HEK293 (cell line): ENCODE measurements around the gene TEKTIP1.
A peak's percentile ranks its signal among the peaks of the same experiment; 100 is the strongest.

ENCODE experiments used
- GFI1B ChIP-seq: fragments of 450-650 bp; formaldehyde crosslinking; IDR thresholded peaks from 2 replicates; pipeline ENCODE4 v1.5.1; 2016; ENCODE audit warnings: missing biosample characterization, missing genetic modification characterization
- GLI2 ChIP-seq: fragments of 450-650 bp; formaldehyde crosslinking; IDR thresholded peaks from 2 replicates; pipeline ENCODE4; 2017; ENCODE audit warnings: missing biosample characterization, missing genetic modification characterization, low read depth, borderline replicate concordance
- INSM2 ChIP-seq: fragments of 450-650 bp; formaldehyde crosslinking; IDR thresholded peaks from 2 replicates; pipeline ENCODE4 v1.5.1; 2016; ENCODE audit warnings: missing biosample characterization, missing genetic modification characterization
- KLF1 ChIP-seq: fragments of 450-650 bp; formaldehyde crosslinking; IDR thresholded peaks from 2 replicates; pipeline ENCODE4 v1.5.1; 2016; ENCODE audit warnings: missing biosample characterization, missing genetic modification characterization
- KLF10 ChIP-seq: fragments of 450-650 bp; IDR thresholded peaks from 2 replicates; pipeline ENCODE4 v1.5.1; 2018; ENCODE audit warnings: missing biosample characterization, mild to moderate bottlenecking, missing genetic modification characterization
- RBAK ChIP-seq: fragments of 450-650 bp; formaldehyde crosslinking; IDR thresholded peaks from 2 replicates; pipeline ENCODE4 v1.5.1; 2016; ENCODE audit warnings: missing biosample characterization, missing genetic modification characterization
- TCF7L2 ChIP-seq: IDR thresholded peaks from 2 replicates; pipeline ENCODE4 v1.6.1; 2011; ENCODE audit warnings: low read depth, mild to moderate bottlenecking, inconsistent platforms, low read length, moderate library complexity, borderline replicate concordance
- YY1 ChIP-seq: fragments of 450-650 bp; formaldehyde crosslinking; IDR thresholded peaks from 2 replicates; pipeline ENCODE4 v1.5.1; 2018; ENCODE audit warnings: missing biosample characterization, missing genetic modification characterization
- ZBTB20 ChIP-seq: fragments of 450-650 bp; formaldehyde crosslinking; IDR thresholded peaks from 2 replicates; pipeline ENCODE4 v1.5.1; 2016; ENCODE audit warnings: missing biosample characterization, missing genetic modification characterization
- ZBTB48 ChIP-seq: fragments of 450-650 bp; formaldehyde crosslinking; IDR thresholded peaks from 2 replicates; pipeline ENCODE4 v1.5.1; 2016; ENCODE audit warnings: missing biosample characterization, missing genetic modification characterization
- ZFP69B ChIP-seq: fragments of 450-650 bp; formaldehyde crosslinking; IDR thresholded peaks from 2 replicates; pipeline ENCODE4 v1.5.1; 2016; ENCODE audit warnings: missing biosample characterization, missing genetic modification characterization
- ZNF10 ChIP-seq: fragments of 450-650 bp; formaldehyde crosslinking; IDR thresholded peaks from 2 replicates; pipeline ENCODE4 v1.5.1; 2017; ENCODE audit warnings: missing biosample characterization, missing genetic modification characterization
- ZNF112 ChIP-seq: fragments of 450-650 bp; formaldehyde crosslinking; IDR thresholded peaks from 2 replicates; pipeline ENCODE4 v1.5.0; 2017; ENCODE audit warnings: missing biosample characterization, missing genetic modification characterization
- ZNF157 ChIP-seq: fragments of 450-650 bp; formaldehyde crosslinking; IDR thresholded peaks from 2 replicates; pipeline ENCODE4 v1.5.1; 2016; ENCODE audit warnings: missing biosample characterization, missing genetic modification characterization
- ZNF202 ChIP-seq: fragments of 450-650 bp; formaldehyde crosslinking; IDR thresholded peaks from 2 replicates; pipeline ENCODE4 v1.5.1; 2016; ENCODE audit warnings: missing biosample characterization, missing genetic modification characterization, borderline replicate concordance
- ZNF239 ChIP-seq: fragments of 450-650 bp; formaldehyde crosslinking; IDR thresholded peaks from 2 replicates; pipeline ENCODE4 v1.5.1; 2016; ENCODE audit warnings: missing biosample characterization, missing genetic modification characterization
- ZNF266 ChIP-seq: fragments of 450-650 bp; formaldehyde crosslinking; IDR thresholded peaks from 2 replicates; pipeline ENCODE4 v1.5.1; 2016; ENCODE audit warnings: missing biosample characterization, missing genetic modification characterization, low read depth
- ZNF354C ChIP-seq: fragments of 450-650 bp; formaldehyde crosslinking; IDR thresholded peaks from 2 replicates; pipeline ENCODE4 v1.5.1; 2016; ENCODE audit warnings: missing biosample characterization, missing genetic modification characterization, low read depth, borderline replicate concordance
- ZNF366 ChIP-seq: fragments of 450-650 bp; formaldehyde crosslinking; conservative IDR thresholded peaks from 2 replicates; pipeline ENCODE4 v1.5.1; 2016; ENCODE audit warnings: missing biosample characterization, missing genetic modification characterization
- ZNF529 ChIP-seq: fragments of 450-650 bp; formaldehyde crosslinking; IDR thresholded peaks from 2 replicates; pipeline ENCODE4 v1.5.1; 2017; ENCODE audit warnings: missing genetic modification characterization, missing biosample characterization; ENCODE audit not compliant: insufficient replicate concordance
- ZNF530 ChIP-seq: fragments of 450-650 bp; formaldehyde crosslinking; IDR thresholded peaks from 2 replicates; pipeline ENCODE4 v1.5.1; 2016; ENCODE audit warnings: low read depth, missing biosample characterization, missing genetic modification characterization
- ZNF585B ChIP-seq: fragments of 450-650 bp; formaldehyde crosslinking; IDR thresholded peaks from 2 replicates; pipeline ENCODE4 v1.5.1; 2016; ENCODE audit warnings: missing biosample characterization, missing genetic modification characterization
- ZNF623 ChIP-seq: fragments of 450-650 bp; formaldehyde crosslinking; IDR thresholded peaks from 2 replicates; pipeline ENCODE4 v1.5.1; 2016; ENCODE audit warnings: missing biosample characterization, missing genetic modification characterization
- ZNF692 ChIP-seq: fragments of 450-650 bp; formaldehyde crosslinking; IDR thresholded peaks from 2 replicates; pipeline ENCODE4 v1.5.1; 2016; ENCODE audit warnings: missing biosample characterization, missing genetic modification characterization
- ZNF843 ChIP-seq: fragments of 450-650 bp; formaldehyde crosslinking; IDR thresholded peaks from 2 replicates; pipeline ENCODE4 v1.5.1; 2016; ENCODE audit warnings: missing biosample characterization, missing genetic modification characterization
- ZSCAN23 ChIP-seq: fragments of 450-650 bp; formaldehyde crosslinking; IDR thresholded peaks from 2 replicates; pipeline ENCODE4 v1.5.1; 2016; ENCODE audit warnings: missing biosample characterization, missing genetic modification characterization
- TF ChIP-seq, protein P1 (sequence below): fragments of 450-650 bp; formaldehyde crosslinking; IDR thresholded peaks from 2 replicates; pipeline ENCODE4 v1.5.1; 2016; ENCODE audit warnings: missing biosample characterization, missing genetic modification characterization
- TF ChIP-seq, protein P2 (sequence below): fragments of 450-650 bp; formaldehyde crosslinking; IDR thresholded peaks from 2 replicates; pipeline ENCODE4 v1.5.1; 2016; ENCODE audit warnings: missing biosample characterization, missing genetic modification characterization
- TF ChIP-seq, protein P3 (sequence below): fragments of 450-650 bp; formaldehyde crosslinking; IDR thresholded peaks from 2 replicates; pipeline ENCODE4 v1.5.1; 2016; ENCODE audit warnings: missing biosample characterization, missing genetic modification characterization
- TF ChIP-seq, protein P4 (sequence below): fragments of 450-650 bp; formaldehyde crosslinking; IDR thresholded peaks from 2 replicates; pipeline ENCODE4 v1.5.1; 2016; ENCODE audit warnings: missing biosample characterization, missing genetic modification characterization

The TEKTIP1 gene

DNA sequence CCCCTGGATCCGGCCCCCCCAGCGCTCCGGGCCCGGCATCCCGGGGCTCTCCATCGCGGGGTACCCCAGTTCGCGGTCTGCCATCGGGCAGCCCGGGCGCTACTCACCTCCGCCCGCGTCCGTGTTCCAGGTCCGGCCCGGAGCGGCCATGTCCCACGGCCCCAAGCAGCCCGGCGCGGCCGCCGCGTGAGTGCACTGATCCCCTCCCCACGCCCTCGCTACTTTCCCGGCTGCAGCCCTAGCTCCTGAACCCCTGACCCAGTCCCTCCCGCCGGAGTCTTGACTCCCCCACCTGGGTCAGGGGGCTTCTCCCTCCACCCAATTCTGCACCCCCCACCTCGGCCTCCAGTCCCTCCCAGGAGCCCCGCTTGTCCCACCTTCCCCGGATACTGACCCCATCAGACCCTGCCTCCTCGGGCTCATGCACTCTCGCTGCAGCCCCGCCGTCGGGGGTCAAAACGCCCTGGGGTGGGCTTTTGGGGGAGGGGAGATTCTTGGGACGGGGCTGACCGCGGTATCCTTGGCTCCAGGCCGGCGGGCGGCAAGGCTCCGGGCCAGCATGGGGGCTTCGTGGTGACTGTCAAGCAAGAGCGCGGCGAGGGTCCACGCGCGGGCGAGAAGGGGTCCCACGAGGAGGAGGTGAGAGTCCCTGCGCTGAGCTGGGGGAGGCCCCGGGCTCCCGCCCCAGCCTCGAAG, 34.3 kb downstream of the TEKTIP1 start (continued):
- TF ChIP-seq, protein P1, sequence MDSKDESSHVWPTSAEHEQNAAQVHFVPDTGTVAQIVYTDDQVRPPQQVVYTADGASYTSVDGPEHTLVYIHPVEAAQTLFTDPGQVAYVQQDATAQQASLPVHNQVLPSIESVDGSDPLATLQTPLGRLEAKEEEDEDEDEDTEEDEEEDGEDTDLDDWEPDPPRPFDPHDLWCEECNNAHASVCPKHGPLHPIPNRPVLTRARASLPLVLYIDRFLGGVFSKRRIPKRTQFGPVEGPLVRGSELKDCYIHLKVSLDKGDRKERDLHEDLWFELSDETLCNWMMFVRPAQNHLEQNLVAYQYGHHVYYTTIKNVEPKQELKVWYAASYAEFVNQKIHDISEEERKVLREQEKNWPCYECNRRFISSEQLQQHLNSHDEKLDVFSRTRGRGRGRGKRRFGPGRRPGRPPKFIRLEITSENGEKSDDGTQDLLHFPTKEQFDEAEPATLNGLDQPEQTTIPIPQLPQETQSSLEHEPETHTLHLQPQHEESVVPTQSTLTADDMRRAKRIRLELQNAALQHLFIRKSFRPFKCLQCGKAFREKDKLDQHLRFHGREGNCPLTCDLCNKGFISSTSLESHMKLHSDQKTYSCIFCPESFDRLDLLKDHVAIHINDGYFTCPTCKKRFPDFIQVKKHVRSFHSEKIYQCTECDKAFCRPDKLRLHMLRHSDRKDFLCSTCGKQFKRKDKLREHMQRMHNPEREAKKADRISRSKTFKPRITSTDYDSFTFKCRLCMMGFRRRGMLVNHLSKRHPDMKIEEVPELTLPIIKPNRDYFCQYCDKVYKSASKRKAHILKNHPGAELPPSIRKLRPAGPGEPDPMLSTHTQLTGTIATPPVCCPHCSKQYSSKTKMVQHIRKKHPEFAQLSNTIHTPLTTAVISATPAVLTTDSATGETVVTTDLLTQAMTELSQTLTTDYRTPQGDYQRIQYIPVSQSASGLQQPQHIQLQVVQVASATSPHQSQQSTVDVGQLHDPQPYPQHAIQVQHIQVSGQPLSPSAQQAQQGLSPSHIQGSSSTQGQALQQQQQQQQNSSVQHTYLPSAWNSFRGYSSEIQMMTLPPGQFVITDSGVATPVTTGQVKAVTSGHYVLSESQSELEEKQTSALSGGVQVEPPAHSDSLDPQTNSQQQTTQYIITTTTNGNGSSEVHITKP (tag by site-specific recombination): no peak
- no peak for TF ChIP-seq GLI2 (tag by site-specific recombination)
- 0 out of 2 replicates have a peak, but pooled peaks have one; percentile 34 for TF ChIP-seq ZBTB48 (tag by site-specific recombination)
- no peak for TF ChIP-seq ZNF157 (tag by site-specific recombination)
- no peak for TF ChIP-seq ZNF530 (tag by site-specific recombination)
- no peak for TF ChIP-seq ZNF585B (tag by site-specific recombination)
- TF ChIP-seq INSM2 (tag by site-specific recombination): peak; percentile 35; the same call in 1 of the 2 replicates
- no peak for TF ChIP-seq ZNF202
- TF ChIP-seq ZSCAN23: no peak
- TF ChIP-seq ZNF529 (tag by site-specific recombination): no peak
- no peak for TF ChIP-seq RBAK (tag by site-specific recombination)
- TF ChIP-seq, protein P2, sequence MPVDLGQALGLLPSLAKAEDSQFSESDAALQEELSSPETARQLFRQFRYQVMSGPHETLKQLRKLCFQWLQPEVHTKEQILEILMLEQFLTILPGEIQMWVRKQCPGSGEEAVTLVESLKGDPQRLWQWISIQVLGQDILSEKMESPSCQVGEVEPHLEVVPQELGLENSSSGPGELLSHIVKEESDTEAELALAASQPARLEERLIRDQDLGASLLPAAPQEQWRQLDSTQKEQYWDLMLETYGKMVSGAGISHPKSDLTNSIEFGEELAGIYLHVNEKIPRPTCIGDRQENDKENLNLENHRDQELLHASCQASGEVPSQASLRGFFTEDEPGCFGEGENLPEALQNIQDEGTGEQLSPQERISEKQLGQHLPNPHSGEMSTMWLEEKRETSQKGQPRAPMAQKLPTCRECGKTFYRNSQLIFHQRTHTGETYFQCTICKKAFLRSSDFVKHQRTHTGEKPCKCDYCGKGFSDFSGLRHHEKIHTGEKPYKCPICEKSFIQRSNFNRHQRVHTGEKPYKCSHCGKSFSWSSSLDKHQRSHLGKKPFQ (tag by site-specific recombination): peak; percentile 22; the same call in 1 of the 2 replicates
- TF ChIP-seq, protein P3, sequence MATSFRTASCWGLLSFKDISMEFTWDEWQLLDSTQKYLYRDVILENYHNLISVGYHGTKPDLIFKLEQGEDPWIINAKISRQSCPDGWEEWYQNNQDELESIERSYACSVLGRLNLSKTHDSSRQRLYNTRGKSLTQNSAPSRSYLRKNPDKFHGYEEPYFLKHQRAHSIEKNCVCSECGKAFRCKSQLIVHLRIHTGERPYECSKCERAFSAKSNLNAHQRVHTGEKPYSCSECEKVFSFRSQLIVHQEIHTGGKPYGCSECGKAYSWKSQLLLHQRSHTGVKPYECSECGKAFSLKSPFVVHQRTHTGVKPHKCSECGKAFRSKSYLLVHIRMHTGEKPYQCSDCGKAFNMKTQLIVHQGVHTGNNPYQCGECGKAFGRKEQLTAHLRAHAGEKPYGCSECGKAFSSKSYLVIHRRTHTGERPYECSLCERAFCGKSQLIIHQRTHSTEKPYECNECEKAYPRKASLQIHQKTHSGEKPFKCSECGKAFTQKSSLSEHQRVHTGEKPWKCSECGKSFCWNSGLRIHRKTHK (tag by site-specific recombination): no peak
- TF ChIP-seq ZBTB20 (tag by site-specific recombination): peak; percentile 45; the same call in 1 of the 2 replicates
- no peak for TF ChIP-seq GFI1B
- TF ChIP-seq ZNF239 (tag by site-specific recombination): no peak
- no peak for TF ChIP-seq ZNF112
- TF ChIP-seq KLF10 (tag by site-specific recombination): no peak; the same call in 1 of the 2 replicates
- TF ChIP-seq ZNF843 (tag by site-specific recombination): peak; percentile 11; the same call in 1 of the 2 replicates
- TF ChIP-seq ZFP69B (tag by site-specific recombination): no peak
- TF ChIP-seq ZNF266 (tag by site-specific recombination): no peak
- TF ChIP-seq ZNF354C (tag by site-specific recombination): no peak
- no peak for TF ChIP-seq KLF1
- TF ChIP-seq ZNF366 (tag by site-specific recombination): no peak
- TF ChIP-seq TCF7L2: no peak
- no peak for TF ChIP-seq ZNF623 (tag by site-specific recombination)
- TF ChIP-seq, protein P4, sequence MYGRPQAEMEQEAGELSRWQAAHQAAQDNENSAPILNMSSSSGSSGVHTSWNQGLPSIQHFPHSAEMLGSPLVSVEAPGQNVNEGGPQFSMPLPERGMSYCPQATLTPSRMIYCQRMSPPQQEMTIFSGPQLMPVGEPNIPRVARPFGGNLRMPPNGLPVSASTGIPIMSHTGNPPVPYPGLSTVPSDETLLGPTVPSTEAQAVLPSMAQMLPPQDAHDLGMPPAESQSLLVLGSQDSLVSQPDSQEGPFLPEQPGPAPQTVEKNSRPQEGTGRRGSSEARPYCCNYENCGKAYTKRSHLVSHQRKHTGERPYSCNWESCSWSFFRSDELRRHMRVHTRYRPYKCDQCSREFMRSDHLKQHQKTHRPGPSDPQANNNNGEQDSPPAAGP (tag by site-specific recombination): no peak
- no peak for TF ChIP-seq ZNF692 (tag by site-specific recombination)
- no peak for TF ChIP-seq ZNF10
- peak; percentile 67 for TF ChIP-seq YY1 (tag by site-specific recombination)
